Common myeloid progenitor, CD34-positive (primary cell): ENCODE measurements around the gene APBB2.

Experiments used
- CTCF ChIA-PET: fragments of 350-600 bp; sonication (Branson Sonifier 250); formaldehyde crosslinking; loops from one replicate; lab custom pipeline; 2021; ENCODE audit warnings: antibody characterized with exemption; lab: Charles Lee
- POLR2A ChIA-PET: fragments of 350-600 bp; sonication (Branson Sonifier 250); formaldehyde crosslinking; loops from one replicate; lab custom pipeline; 2021; ENCODE audit warnings: antibody characterized with exemption; lab: Charles Lee
- DNase-seq, 3 donors: peaks; one replicate each; pipeline versions ENCODE4 v3.0.0 to v3.0.0-alpha.2; 2013
- H3K27ac ChIP-seq, 2 experiments: 1 replicate in 1 of 2; 2 replicates in 1 of 2; pipeline ENCODE4 v1.7.0; 2013; ENCODE audit warnings: inconsistent platforms in 2 of 2, low read length in 2 of 2, mild to moderate bottlenecking in 2 of 2, low read depth in 1 of 2, moderate library complexity in 1 of 2; ENCODE audit not compliant: severe bottlenecking in 2 of 2, insufficient read depth in 1 of 2, poor library complexity in 1 of 2
- H3K27me3 ChIP-seq, 5 experiments: replicated peaks in 2 of 5; 1 replicate in 3 of 5; 2 replicates in 2 of 5; pipeline versions ENCODE4 v1.6.1 to v1.7.0; 2013; ENCODE audit warnings: low read length in 4 of 5, mild to moderate bottlenecking in 2 of 5, moderate library complexity in 2 of 5, inconsistent platforms in 1 of 5; ENCODE audit not compliant: insufficient read depth in 5 of 5, control insufficient read depth in 4 of 5
- H3K36me3 ChIP-seq, 4 experiments: 1 replicate in 2 of 4; 2 replicates in 2 of 4; pipeline versions ENCODE4 v1.6.1 to v1.7.0; 2013; ENCODE audit warnings: low read length in 3 of 4, control low read depth in 1 of 4, mild to moderate bottlenecking in 1 of 4; ENCODE audit not compliant: control insufficient read depth in 4 of 4, insufficient read depth in 4 of 4
- H3K4me1 ChIP-seq, 4 experiments: 1 replicate in 3 of 4; 2 replicates in 1 of 4; pipeline versions ENCODE4 v1.6.1 to v1.7.1; 2013; ENCODE audit warnings: low read length in 3 of 4, mild to moderate bottlenecking in 3 of 4, control low read depth in 1 of 4, inconsistent platforms in 1 of 4, moderate library complexity in 1 of 4; ENCODE audit not compliant: control insufficient read depth in 4 of 4, insufficient read depth in 4 of 4; ENCODE audit errors: control extremely low read depth in 1 of 4
- H3K4me3 ChIP-seq, 7 experiments: 1 replicate in 4 of 7; 2 replicates in 3 of 7; pipeline versions ENCODE4 v1.5.1 to v1.7.0; 2013; ENCODE audit warnings: mild to moderate bottlenecking in 7 of 7, low read length in 6 of 7, moderate library complexity in 6 of 7, inconsistent platforms in 2 of 7, low read depth in 2 of 7, control low read depth in 1 of 7; ENCODE audit not compliant: insufficient read depth in 4 of 7, control insufficient read depth in 1 of 7; ENCODE audit errors: extremely low read depth in 1 of 7
- H3K9me3 ChIP-seq, 5 experiments: 1 replicate in 4 of 5; 2 replicates in 1 of 5; pipeline versions ENCODE4 v1.6.1 to v1.7.1; 2013; ENCODE audit warnings: low read length in 4 of 5, mild to moderate bottlenecking in 2 of 5, inconsistent platforms in 1 of 5, low read depth in 1 of 5, moderate library complexity in 1 of 5; ENCODE audit not compliant: control insufficient read depth in 4 of 5, insufficient read depth in 2 of 5; ENCODE audit errors: control extremely low read depth in 1 of 5
- WGBS: methylation state at CpG from one replicate; pipeline ENCODE4 v1.1.5; 2013; ENCODE audit not compliant: insufficient coverage; 5-methylcytosine and 5-hydroxymethylcytosine counted together

APBB2 gene

GRCh38 chr4:41161355-41161754 is 53.0 kb downstream of the APBB2 start:
- WGBS: 100% methylated on average over 1 of the region's 3 CpGs
- no peak overlapping the region for H3K27ac ChIP-seq
- no peaks in the 10 kb centered on the region for H3K27me3 ChIP-seq
- POLR2A ChIA-PET: no interaction called here
- peaks cover 0 to 5% (median 0%) of the 10 kb centered on the region in 5 experiments for H3K9me3 ChIP-seq
- H3K4me3 ChIP-seq: no peak overlapping the region
- no peak for DNase-seq
- H3K36me3 ChIP-seq: no peaks in the 10 kb centered on the region
- no peaks in the 10 kb centered on the region for H3K4me1 ChIP-seq
- CTCF ChIA-PET: interaction anchor here (1.8 kb wide), 1 partner anchor 13 kb away, joined by 5 read pairs; no protein-coding TSS in a partner anchor

- WGBS: no CpG with 5 or more reads among the region's 4 CpGs
- no peaks in the 10 kb centered on the region for H3K27me3 ChIP-seq
- no peak overlapping the region for H3K4me3 ChIP-seq
- CTCF ChIA-PET: interaction anchor here (0.6 to 1.8 kb wide), 2 partner anchors 13 to 494 kb away, joined by 3 to 5 read pairs; no protein-coding TSS in a partner anchor
- H3K27ac ChIP-seq: no peak overlapping the region
- no peaks in the 10 kb centered on the region for H3K36me3 ChIP-seq
- no peak for DNase-seq
- POLR2A ChIA-PET: no interaction called here
- peaks cover 0 to 5% (median 0%) of the 10 kb centered on the region in 5 experiments for H3K9me3 ChIP-seq
- H3K4me1 ChIP-seq: no peaks in the 10 kb centered on the region
Observed at GRCh38 chr4:41160856-41161255, 53.5 kb downstream of the APBB2 start.

DNA sequence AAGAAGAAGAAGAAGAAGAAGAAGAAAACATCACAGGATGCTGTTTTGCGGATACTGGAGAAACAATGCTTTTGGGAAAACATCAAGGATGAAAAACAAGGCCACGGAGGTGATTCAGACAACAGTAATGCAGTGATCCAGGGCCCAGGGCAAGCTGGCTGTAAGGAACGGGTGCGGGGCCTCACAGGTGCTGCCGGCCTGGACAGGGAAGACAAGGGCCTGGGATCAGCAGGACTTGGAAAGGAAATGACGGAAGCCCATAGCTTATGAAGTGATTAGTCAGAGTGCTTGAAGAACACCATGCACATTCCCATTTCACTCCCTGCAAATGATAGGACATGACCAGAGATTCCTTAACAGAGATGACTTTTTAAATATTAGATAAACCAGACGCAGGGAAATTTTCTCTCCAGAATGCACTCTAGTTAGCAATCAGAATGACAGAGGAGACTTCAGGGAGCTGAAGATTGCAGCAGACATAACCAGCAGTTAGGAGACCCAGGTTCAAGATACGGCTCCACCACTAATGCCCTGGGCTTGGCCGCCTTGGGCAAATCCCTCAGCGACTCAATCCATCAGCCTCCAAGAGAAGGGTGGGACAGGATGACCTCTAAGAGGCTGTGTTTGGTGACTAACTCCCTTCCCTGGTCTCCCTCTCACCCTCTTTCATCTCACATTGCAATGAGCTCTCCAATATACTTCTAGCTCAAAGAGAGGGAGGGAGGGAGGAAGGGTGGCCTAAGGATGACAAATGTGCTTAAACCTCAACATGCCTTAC is 54.1 kb downstream of the APBB2 start:
- no peaks in the 10 kb centered on the region for H3K4me1 ChIP-seq
- no peak overlapping the region for H3K27ac ChIP-seq

GRCh38 chr4:41158756-41159155 is 55.6 kb downstream of the APBB2 start:
- Histone ChIP-seq H3K27ac (no peak overlapping the region), H3K9me3 (peaks cover 0 to 5% (median 0%) of the 10 kb centered on the region in 5 experiments), H3K4me1 (no peaks in the 10 kb centered on the region), H3K27me3 (no peaks in the 10 kb centered on the region), H3K4me3 (no peak overlapping the region), H3K36me3 (no peaks in the 10 kb centered on the region)
- no peak for DNase-seq
- ChIA-PET POLR2A (no interaction called here), CTCF (interaction anchor here (1.4 kb wide), 1 partner anchor 15 kb away, joined by 3 read pairs; no protein-coding TSS in a partner anchor)
- 98% methylated on average over 4 of the region's 5 CpGs for WGBS

More for the DNA sequence above, 54.1 kb downstream of the APBB2 start:
- peaks cover 0 to 5% (median 0%) of the 10 kb centered on the region in 5 experiments for H3K9me3 ChIP-seq
- no peak for DNase-seq
- CTCF ChIA-PET: interaction anchor here (0.6 to 1.8 kb wide), 2 partner anchors 14 to 495 kb away, joined by 3 to 5 read pairs; no protein-coding TSS in a partner anchor
- 97% methylated on average over 4 of the region's 10 CpGs for WGBS
- POLR2A ChIA-PET: no interaction called here
- no peaks in the 10 kb centered on the region for H3K27me3 ChIP-seq
- H3K36me3 ChIP-seq: no peaks in the 10 kb centered on the region
- H3K4me3 ChIP-seq: no peak overlapping the region

DNA sequence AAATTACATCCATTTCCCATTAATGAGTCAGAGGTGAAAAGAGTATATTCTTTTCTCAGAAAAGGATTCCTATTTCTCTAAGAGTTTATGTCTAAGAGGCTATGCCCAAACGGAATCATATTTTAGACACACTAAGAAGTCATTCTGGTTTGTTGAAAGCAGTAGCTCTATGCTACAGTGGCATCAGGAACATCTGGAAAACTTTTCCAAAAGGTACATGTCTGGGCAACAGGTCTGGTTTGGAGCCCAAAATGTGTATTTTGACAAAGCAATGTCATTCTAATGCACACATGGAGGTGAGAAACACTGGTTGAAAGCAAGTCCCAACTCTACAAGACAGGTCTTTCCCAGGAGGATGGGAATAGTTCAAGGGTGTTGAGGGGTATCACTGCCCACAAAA is 56.1 kb downstream of the APBB2 start:
- no peak for DNase-seq
- POLR2A ChIA-PET: no interaction called here
- H3K27me3 ChIP-seq: no peaks in the 10 kb centered on the region
- H3K27ac ChIP-seq: no peak overlapping the region
- no peaks in the 10 kb centered on the region for H3K36me3 ChIP-seq
- H3K4me1 ChIP-seq: no peaks in the 10 kb centered on the region
- CTCF ChIA-PET: interaction anchor here (1.4 kb wide), 1 partner anchor 14 kb away, joined by 3 read pairs; no protein-coding TSS in a partner anchor
- H3K9me3 ChIP-seq: peaks cover 0 to 5% (median 0%) of the 10 kb centered on the region in 5 experiments
- H3K4me3 ChIP-seq: no peak overlapping the region
- no CpG with 5 or more reads among the region's 1 CpG for WGBS

DNA sequence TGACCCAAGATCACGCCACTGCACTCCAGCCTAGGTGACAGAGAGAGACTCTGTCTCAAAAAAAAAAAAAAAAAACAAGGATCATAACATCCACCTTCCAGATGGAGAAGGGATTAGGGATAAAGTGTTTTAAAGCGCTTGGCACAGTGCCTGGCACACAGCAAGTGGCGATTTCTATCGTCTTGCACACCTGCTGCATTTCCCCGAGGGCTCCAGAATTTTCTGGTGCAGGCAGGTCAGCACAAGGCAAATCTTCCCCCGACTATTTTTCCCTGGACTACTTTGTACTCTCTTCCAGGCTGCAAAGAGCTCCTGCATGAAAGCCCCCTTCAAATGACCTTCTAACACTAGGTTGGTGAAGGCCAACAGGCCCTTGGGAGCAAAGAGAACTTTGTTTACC is 57.3 kb downstream of the APBB2 start:
- WGBS: 94% methylated on average over 5 of the region's 6 CpGs
- no peak overlapping the region for H3K27ac ChIP-seq
- H3K27me3 ChIP-seq: no peaks in the 10 kb centered on the region
- H3K4me1 ChIP-seq: no peaks in the 10 kb centered on the region
- no peaks in the 10 kb centered on the region for H3K36me3 ChIP-seq
- ChIA-PET POLR2A (interaction anchor here (0.7 kb wide), 1 partner anchor 46 kb away, joined by 3 read pairs; no protein-coding TSS in a partner anchor), CTCF (no interaction called here)
- H3K4me3 ChIP-seq: no peak overlapping the region
- H3K9me3 ChIP-seq: peaks cover 0 to 5% (median 0%) of the 10 kb centered on the region in 5 experiments
- DNase-seq: no peak

- H3K27me3 ChIP-seq: no peaks in the 10 kb centered on the region
- WGBS: 96% methylated on average over 10 of the region's 10 CpGs
- no peaks in the 10 kb centered on the region for H3K4me1 ChIP-seq
- ChIA-PET POLR2A (interaction anchor here (0.7 kb wide), 1 partner anchor 47 kb away, joined by 3 read pairs; no protein-coding TSS in a partner anchor), CTCF (no interaction called here)
- DNase-seq: no peak
- H3K9me3 ChIP-seq: peaks cover 0 to 5% (median 0%) of the 10 kb centered on the region in 5 experiments
- H3K4me3 ChIP-seq: no peak overlapping the region
- no peak overlapping the region for H3K27ac ChIP-seq
- no peaks in the 10 kb centered on the region for H3K36me3 ChIP-seq
Observed at GRCh38 chr4:41156574-41156973, 57.8 kb downstream of the APBB2 start.
